PFSK-1 (cell line): ENCODE data around the gene PRKCQ.

Experiments used
- FOXP2 ChIP-seq: optimal IDR thresholded peaks from 2 replicates; pipeline ENCODE3; 2011; ENCODE audit warnings: borderline replicate concordance, control low read depth, inconsistent platforms; ENCODE audit not compliant: insufficient read depth; ENCODE audit errors: extremely low read length, extremely low read depth
- POLR2AphosphoS5 ChIP-seq: IDR thresholded peaks from 2 replicates; pipeline ENCODE4 v1.6.1; 2012; ENCODE audit warnings: low read depth, mild to moderate bottlenecking, control low read depth, low read length, moderate library complexity
- REST ChIP-seq, 2 experiments: IDR thresholded peaks; 2 replicates each; pipeline versions ENCODE4 v1.6.1 to v1.8.0; 2011 to 2012; ENCODE audit warnings: low read depth in 2 of 2, low read length in 2 of 2, control low read depth in 1 of 2, inconsistent platforms in 1 of 2, mild to moderate bottlenecking in 1 of 2, moderate library complexity in 1 of 2; ENCODE audit not compliant: insufficient read depth in 1 of 2
- SIN3A ChIP-seq: IDR thresholded peaks from 2 replicates; pipeline ENCODE4 v1.6.1; 2012; ENCODE audit warnings: mild to moderate bottlenecking, low read length, moderate library complexity, borderline replicate concordance; ENCODE audit not compliant: insufficient read depth
- TAF1 ChIP-seq: IDR thresholded peaks from 2 replicates; pipeline ENCODE4 v1.6.1; 2012; ENCODE audit warnings: low read length, control low read depth, borderline replicate concordance; ENCODE audit not compliant: insufficient read depth

The PRKCQ gene

GRCh38 chr10:6558272-6558671 lies 21.8 kb downstream of the PRKCQ start:
- TF ChIP-seq SIN3A (no peak), FOXP2 (no peak), POLR2AphosphoS5 (no peak), REST (IDR thresholded peaks at IDR 0.05; ENCODE audit: insufficient read depth in 1 of 2, low read depth in 2 of 2, low read length in 2 of 2) (no peak), TAF1 (no peak)

- TF ChIP-seq REST (IDR thresholded peaks at IDR 0.05; ENCODE audit: insufficient read depth in 1 of 2, low read depth in 2 of 2, low read length in 2 of 2), result no peak
- no peak for TF ChIP-seq SIN3A
- no peak for TF ChIP-seq TAF1
- no peak for TF ChIP-seq FOXP2
- TF ChIP-seq POLR2AphosphoS5, result no peak
Measured at GRCh38 chr10:6553937-6554336, 26.1 kb downstream of the PRKCQ start.

GRCh38 chr10:6543431-6544005 lies 36.6 kb downstream of the PRKCQ start:
- TF ChIP-seq FOXP2, result no peak
- TF ChIP-seq TAF1, result no peak
- TF ChIP-seq POLR2AphosphoS5, result no peak
- TF ChIP-seq SIN3A, result no peak
- TF ChIP-seq REST (IDR thresholded peaks at IDR 0.05; ENCODE audit: insufficient read depth in 1 of 2, low read depth in 2 of 2, low read length in 2 of 2), result no peak

- TF ChIP-seq SIN3A (no peak), FOXP2 (no peak), POLR2AphosphoS5 (no peak), REST (IDR thresholded peaks at IDR 0.05; ENCODE audit: insufficient read depth in 1 of 2, low read depth in 2 of 2, low read length in 2 of 2) (no peak), TAF1 (no peak)
Measured at GRCh38 chr10:6542999-6543430, 37.1 kb downstream of the PRKCQ start.

GRCh38 chr10:6539833-6540232 lies 40.2 kb downstream of the PRKCQ start:
- TF ChIP-seq FOXP2 (no peak), REST (IDR thresholded peaks at IDR 0.05; ENCODE audit: insufficient read depth in 1 of 2, low read depth in 2 of 2, low read length in 2 of 2) (no peak), SIN3A (no peak), POLR2AphosphoS5 (no peak), TAF1 (no peak)
